G401 (cell line): Measurements from ENCODE around the gene GABARAP. TPM values are rescaled to one million over a fixed set of nuclear protein-coding genes. Genes with fewer than 3 reads are reported as not detected.
"Not testable (repeated sequence)": the region's sequence is repeated elsewhere in the genome, so short reads cannot be mapped to it uniquely, and the experiment has no call there.

Source experiments
- DNase-seq: peaks from one replicate; pipeline ENCODE4 v3.0.0-alpha.2; 2015; ENCODE audit warnings: low spot score
- in situ Hi-C: cut with HindIII; loops from 2 replicates; pipeline ENCODE4 v1.10.0; 2016; ENCODE audit warnings: low sequenced_read_pairs, mixed read lengths
- total RNA-seq: library from RNA; depleted of rRNA; stranded (reverse); fragments of >200 nt; shearing (Covaris generic); gene quantifications from 2 replicates; pipeline ENCODE4 v1.2.3, GENCODE V29; 2014

The GABARAP gene
- total RNA-seq, 1 experiment from 2014 or later: 227 TPM

- DNase-seq: no peak
These were observed 19.3 kb upstream of the GABARAP start for GRCh38 chr17:7261379-7262191.

GRCh38 chr17:7260651-7261378 lies 18.6 kb upstream of the GABARAP start:
- in situ Hi-C loops: no loop called here
- DNase-seq: no peak

More at GRCh38 chr17:7261379-7262191, 19.3 kb upstream of the GABARAP start:
- in situ Hi-C loops: no loop called here

GRCh38 chr17:7260151-7260550 lies 17.9 kb upstream of the GABARAP start:
- in situ Hi-C loops: no loop called here
- DNase-seq: no peak

DNA sequence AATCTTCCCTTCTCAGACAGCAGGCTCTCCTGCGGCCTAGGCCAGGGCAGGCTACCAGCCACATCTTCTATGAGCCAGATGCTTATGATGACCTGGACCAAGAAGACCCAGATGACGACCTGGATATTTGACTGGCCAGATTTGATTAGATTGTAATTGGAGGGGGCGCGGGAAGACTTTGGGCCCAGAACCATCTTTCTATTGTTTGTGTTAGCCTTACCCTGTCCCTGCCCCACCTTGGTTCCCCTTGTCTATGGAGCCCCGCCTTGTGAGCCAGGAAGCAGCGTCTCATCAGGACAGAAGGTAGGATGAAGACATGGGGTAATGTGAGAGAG lies 17.3 kb upstream of the GABARAP start:
- in situ Hi-C loops: no loop called here
- no peak for DNase-seq

DNA sequence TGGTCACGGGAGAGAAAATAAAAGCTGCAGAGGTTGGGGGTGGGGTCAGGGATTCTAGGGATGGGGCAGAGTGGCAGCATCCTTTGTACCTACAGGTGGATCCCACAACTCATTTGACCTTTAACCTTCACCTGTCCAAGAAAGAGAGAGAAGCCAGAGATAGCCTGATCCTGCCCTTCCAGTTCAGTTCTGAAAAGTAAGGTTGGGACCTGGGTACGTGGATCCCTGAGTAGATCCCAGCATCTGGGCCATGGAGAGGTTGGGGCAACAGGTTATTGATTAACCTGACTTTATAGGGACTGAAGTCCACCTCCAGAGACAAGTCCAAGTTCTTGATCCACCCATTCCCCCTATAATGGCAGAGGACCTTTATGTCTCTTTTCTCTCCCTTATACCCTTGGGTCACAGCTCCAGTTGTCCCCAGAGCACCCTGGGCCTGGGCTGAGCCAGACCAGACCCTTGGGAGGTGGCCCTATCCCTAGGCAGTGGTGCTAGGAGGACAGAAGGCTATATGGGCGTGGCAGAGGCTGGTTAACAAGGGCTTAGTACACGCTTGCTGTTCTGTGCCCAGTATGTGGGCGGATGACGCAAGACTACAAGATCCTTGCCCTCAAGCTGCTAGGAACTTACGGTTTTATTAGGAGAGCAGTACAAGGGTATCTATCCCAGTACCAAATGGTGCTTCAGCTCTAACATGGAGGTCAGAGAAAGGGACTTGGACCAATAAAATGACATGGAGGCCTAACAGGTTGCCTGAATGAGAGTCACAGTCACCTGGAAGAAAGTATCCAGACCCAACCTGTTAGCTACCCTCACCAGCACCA lies 16.7 kb upstream of the GABARAP start:
- no peak for DNase-seq
- in situ Hi-C loops: no loop called here

- no peak for DNase-seq
- in situ Hi-C loops: no loop called here
These were observed 14.7 kb upstream of the GABARAP start for GRCh38 chr17:7256766-7257456.

DNA sequence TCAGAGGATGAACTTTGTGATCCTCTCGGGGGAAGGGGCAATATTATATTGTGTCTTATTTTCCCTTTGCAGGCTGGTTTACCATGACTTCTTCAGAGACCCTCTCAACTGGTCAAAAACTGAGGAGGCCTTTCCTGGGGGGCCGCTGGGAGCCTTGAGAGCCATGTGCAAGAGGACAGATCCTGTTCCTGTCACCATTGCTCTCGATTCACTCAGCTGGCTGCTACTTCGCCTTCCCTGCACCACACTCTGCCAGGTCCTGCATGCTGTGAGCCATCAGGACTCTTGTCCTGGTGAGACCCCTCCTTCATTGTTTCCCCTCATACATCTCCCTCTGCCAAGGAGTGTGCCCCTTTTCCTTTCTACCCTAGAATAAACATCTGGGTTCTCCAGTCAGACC lies 12.3 kb upstream of the GABARAP start:
- no peak for DNase-seq
- in situ Hi-C loops: no loop called here

- in situ Hi-C loops: no loop called here
- no peak for DNase-seq
These were observed 10.8 kb upstream of the GABARAP start for GRCh38 chr17:7253082-7253481.

DNA sequence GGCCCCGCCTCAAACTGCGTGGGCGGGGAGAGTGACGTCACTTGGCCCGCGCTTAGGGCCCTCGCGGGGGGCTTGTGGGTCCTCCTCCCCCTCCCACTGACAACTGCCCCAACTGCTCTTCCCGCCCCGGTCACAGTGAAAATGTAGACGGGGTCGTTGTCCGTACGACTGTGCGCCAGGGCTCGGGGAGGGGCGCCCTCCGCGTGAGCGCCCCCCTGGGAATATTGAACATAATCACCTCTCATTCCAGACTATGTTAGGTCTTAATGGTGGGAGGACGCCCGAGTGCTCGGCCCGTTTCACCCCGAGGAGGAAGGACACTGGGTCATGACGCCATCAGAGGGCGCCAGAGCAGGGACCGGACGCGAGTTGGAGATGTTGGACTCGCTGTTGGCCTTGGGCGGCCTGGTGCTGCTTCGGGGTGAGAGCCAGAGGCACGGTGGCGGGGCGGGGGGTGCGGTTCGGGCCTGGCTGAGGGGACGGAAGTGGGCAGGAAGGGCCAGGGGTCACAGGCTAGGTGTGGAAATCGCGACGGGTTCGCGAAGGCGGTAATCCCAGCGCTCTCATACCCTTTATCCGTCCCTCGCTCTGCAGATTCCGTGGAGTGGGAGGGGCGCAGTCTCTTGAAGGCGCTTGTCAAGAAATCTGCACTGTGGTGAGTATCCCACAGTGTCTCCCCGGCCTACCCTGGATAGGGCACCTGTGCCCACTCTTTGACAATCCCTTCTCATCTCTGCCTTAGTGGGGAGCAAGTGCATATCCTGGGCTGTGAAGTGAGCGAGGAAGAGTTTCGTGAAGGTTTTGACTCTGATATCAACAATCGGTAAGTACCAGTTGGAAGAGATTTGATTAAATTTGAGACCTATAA lies 10.2 kb upstream of the GABARAP start, which contains the start of gene ELP5:
Gene ELP5, plus strand, starts transcription at position 40 of the 868 bp plus-strand sequence. Its CDS starts 336 bp downstream, at position 376.
- DNase-seq: peak; percentile 93
- in situ Hi-C loops: no loop called here

DNA sequence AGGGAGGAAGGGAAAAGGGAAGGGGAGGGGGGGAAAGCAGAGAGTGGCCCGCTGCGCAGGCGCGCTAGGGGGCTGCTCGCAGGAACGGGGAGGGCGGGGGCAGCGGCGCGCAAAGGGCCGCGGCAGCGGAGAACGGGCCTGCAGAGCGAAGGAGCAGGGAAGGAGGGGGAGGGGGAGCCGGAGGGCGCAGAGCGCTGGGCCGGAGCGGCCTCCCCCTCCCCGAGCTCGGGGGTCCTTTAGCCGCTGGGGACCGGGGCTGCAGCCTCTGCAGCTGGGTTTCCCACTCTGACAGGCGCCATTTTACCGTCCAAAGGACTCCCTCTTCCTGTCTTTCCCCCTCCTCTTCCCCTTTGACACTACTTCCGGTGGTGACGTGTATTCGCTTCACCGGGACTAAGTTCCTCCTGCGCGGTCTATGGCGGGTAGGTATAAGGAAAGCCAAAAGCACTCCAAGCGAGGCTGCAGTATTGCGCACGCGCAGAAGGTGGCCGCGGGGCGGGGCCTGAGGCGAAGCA lies 9.5 kb upstream of the GABARAP start, which contains the start of gene CTDNEP1:
Gene CTDNEP1, minus strand, starts transcription at position 74 of the 515 bp plus-strand sequence. CDS start 438 bp downstream, outside the sequence.
- DNase-seq: peak; percentile 100
- in situ Hi-C loops: no loop called here

- in situ Hi-C loops: no loop called here
- no peak for DNase-seq
These were observed 8.7 kb upstream of the GABARAP start for GRCh38 chr17:7250695-7251627.

DNA sequence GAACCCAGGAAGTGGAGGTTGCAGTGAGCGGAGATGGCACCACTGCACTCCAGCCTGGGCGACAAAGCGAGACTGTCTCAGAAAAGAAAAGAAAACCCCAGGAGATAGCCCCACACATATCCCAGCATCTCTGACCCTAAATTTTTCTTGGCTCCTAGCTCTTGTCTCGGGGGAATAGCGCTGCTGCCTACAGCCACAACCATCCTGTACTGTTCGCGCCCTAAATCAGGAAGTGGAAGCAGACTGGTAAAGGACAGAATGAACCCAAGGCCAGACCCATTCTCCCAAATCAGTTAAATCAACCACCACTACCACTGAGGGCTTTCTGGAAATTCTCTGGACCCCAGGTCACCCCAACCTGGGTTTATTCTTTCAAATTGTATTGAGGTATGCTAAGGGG lies 7.6 kb upstream of the GABARAP start:
- DNase-seq: no peak
- in situ Hi-C loops: no loop called here

GRCh38 chr17:7249214-7249613 lies 7.0 kb upstream of the GABARAP start:
- in situ Hi-C loops: no loop called here
- no peak for DNase-seq

DNA sequence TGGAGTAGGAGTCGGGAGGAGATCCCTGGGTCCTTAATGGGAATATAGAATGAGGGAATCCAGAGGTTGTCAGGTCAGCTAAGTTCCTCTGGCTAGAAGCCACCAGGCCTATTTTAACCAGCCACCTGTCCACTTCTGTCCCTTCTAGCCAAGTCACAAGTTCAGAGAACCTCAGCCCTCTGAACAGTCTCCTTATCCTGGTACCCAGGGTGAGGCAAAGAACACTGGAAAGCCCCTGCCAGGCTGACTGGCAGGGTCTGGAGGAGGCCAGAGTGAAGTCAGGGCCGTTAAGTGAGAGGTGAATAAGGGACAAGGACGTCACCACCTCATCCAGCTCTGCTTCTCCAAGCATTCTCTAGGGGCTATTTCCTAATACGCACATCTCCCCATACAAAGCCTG lies 6.5 kb upstream of the GABARAP start:
- no peak for DNase-seq
- in situ Hi-C loops: no loop called here

DNA sequence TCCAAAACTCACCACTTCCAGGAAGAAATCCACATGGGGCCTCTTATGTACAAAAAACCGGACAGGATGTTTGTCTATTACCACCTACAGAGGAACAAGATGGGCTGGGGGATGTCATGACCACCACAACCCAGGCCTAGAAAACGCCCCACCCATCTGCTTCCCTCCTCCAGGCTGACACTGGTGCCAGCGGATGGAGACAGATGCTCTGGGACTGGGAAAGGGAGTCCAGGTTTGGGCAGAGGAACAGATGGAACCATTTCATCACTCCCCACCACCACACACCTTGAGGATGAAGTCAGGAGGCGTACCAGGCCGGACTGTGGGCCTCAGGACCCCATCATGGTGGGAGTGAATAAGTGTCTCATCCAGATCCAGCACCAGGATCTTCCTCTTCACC lies 4.5 kb upstream of the GABARAP start:
- in situ Hi-C loops: no loop called here
- DNase-seq: no peak

DNA sequence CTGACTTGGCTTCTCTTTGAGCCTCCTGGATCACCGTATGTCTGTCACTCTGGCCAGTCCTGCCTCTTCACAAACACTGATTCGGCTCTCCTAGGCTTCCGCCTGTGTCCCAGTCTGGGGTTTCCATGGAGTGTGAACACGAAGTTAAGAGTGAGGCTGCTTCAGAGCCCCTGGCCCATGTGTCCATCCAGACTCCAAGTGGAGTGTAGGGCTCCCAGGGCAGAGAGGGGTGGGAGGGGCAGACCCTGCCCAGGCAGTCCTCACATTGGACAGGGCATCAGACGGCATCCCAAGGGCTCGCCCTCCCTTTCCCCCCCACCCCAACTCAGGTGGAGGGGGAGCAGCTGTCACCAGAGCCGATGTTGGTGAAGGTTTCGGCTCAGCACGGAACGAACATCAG lies 1.6 kb upstream of the GABARAP start:
- DNase-seq, in situ Hi-C loops: not testable (repeated sequence)

GRCh38 chr17:7243453-7243729 lies 1.1 kb upstream of the GABARAP start:
- DNase-seq: no peak
- in situ Hi-C loops: no loop called here
